GM23248 (cell line): Measurements from ENCODE around the gene KSR2. TPM values are rescaled to one million over a fixed set of nuclear protein-coding genes. Genes with fewer than 3 reads are reported as not detected.

Source experiments
- DNase-seq: peaks from one replicate; pipeline ENCODE4 v3.0.0-alpha.2; 2015
- H2AFZ ChIP-seq: fragments of 200-600 bp; sonication (generic); 2 replicates; pipeline ENCODE4 v1.6.1; 2016; ENCODE audit warnings: antibody characterized with exemption
- H3F3A ChIP-seq: fragments of 200-600 bp; sonication (generic); 2 replicates; pipeline ENCODE4 v1.6.1; 2016; ENCODE audit warnings: mild to moderate bottlenecking, antibody characterized with exemption, mixed run types; ENCODE audit not compliant: insufficient read depth
- H3K27ac ChIP-seq: fragments of 200-600 bp; sonication (generic); 2 replicates; pipeline ENCODE4 v1.5.1; 2016; ENCODE audit warnings: mild to moderate bottlenecking
- H3K27me3 ChIP-seq: fragments of 200-600 bp; sonication (generic); replicated peaks from 2 replicates; pipeline ENCODE4 v1.6.1; 2016; ENCODE audit warnings: mild to moderate bottlenecking; ENCODE audit not compliant: insufficient read depth
- H3K36me3 ChIP-seq: fragments of 200-600 bp; sonication (generic); 2 replicates; pipeline ENCODE4 v1.6.1; 2016; ENCODE audit warnings: low read depth, mild to moderate bottlenecking
- H3K4me1 ChIP-seq: fragments of 200-600 bp; sonication (generic); 2 replicates; pipeline ENCODE4 v1.6.1; 2016; ENCODE audit warnings: mild to moderate bottlenecking; ENCODE audit not compliant: insufficient read depth
- H3K4me2 ChIP-seq: fragments of 200-600 bp; sonication (generic); one replicate; pipeline ENCODE4 v1.6.1; 2016; ENCODE audit warnings: mild to moderate bottlenecking; ENCODE audit not compliant: unreplicated experiment
- H3K4me3 ChIP-seq: fragments of 200-600 bp; sonication (generic); 2 replicates; pipeline ENCODE4 v1.5.1; 2016; ENCODE audit warnings: mild to moderate bottlenecking
- H3K79me2 ChIP-seq: fragments of 200-600 bp; sonication (generic); 2 replicates; pipeline ENCODE4 v1.6.1; 2016; ENCODE audit warnings: mild to moderate bottlenecking; ENCODE audit not compliant: insufficient read depth
- H3K9ac ChIP-seq: fragments of 200-600 bp; sonication (generic); 2 replicates; pipeline ENCODE4 v1.6.1; 2016; ENCODE audit warnings: mild to moderate bottlenecking
- H3K9me2 ChIP-seq: fragments of 200-600 bp; sonication (generic); 2 replicates; pipeline ENCODE4 v1.6.1; 2016; ENCODE audit warnings: mixed run types, mild to moderate bottlenecking, moderate library complexity; ENCODE audit not compliant: insufficient read depth
- H3K9me3 ChIP-seq: fragments of 200-600 bp; sonication (generic); one replicate; pipeline ENCODE4 v1.6.1; 2017; ENCODE audit warnings: low read depth
- H4K20me1 ChIP-seq: fragments of 200-600 bp; sonication (generic); 2 replicates; pipeline ENCODE4 v1.6.0; 2016; ENCODE audit not compliant: insufficient read depth
- EZH2 ChIP-seq: fragments of 200-600 bp; sonication (generic); IDR thresholded peaks from 2 replicates; pipeline ENCODE4 v1.6.1; 2018; ENCODE audit warnings: antibody characterized with exemption, mild to moderate bottlenecking; ENCODE audit not compliant: insufficient read depth, poor library complexity, severe bottlenecking
- EZH2phosphoT487 ChIP-seq: fragments of 200-600 bp; sonication (generic); IDR thresholded peaks from 2 replicates; pipeline ENCODE4 v1.6.1; 2018; ENCODE audit warnings: antibody characterized with exemption, moderate library complexity, mild to moderate bottlenecking, low read depth; ENCODE audit not compliant: insufficient read depth
- WGBS, 2 experiments: methylation state at CpG; one replicate each; pipeline ENCODE4 v1.1.6; 2015 to 2017; ENCODE audit warnings: low lambda C conversion rate in 2 of 2, low coverage in 1 of 2; ENCODE audit errors: missing lambda C conversion rate in 2 of 2; 5-methylcytosine and 5-hydroxymethylcytosine counted together
- in situ Hi-C: fragments of 300-500 bp; cut with MboI; formaldehyde crosslinking; loops from 2 replicates; pipeline ENCODE4 v1.15.0; 2020
- polyA plus RNA-seq: library from polyadenylated mRNA; unstranded; fragments of >200 nt; fragmentation: Nextera tagmentation; extraction: Ambion mirVana; gene quantifications from 2 replicates; pipeline ENCODE4 v1.2.1, GENCODE V29; 2016
- total RNA-seq: library from RNA; depleted of rRNA; stranded (reverse); fragments of >200 nt; shearing (Covaris generic); gene quantifications from 2 replicates; pipeline ENCODE4 v1.2.3, GENCODE V29; 2014

The KSR2 gene
- total and polyA plus RNA-seq, 2 experiments from 2014 or later, result not detected

DNA sequence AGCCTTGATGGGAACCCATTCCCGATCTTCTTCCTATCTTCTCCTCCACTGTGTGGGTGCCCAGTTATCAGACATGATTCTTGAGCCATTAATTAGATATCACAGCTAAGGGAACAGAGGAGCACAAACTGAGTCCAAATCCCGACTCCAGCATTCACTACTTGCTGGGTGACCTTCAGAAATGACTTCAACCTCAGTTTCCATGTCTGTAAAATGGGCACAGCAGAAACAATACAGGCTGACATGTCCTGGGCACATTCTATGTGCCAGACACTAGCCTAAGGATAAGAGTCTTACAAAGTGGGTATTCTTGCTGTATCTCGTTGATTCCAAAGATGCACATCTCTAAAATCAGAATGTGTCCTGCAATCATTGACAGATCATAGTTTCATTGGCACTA lies 478.7 kb downstream of the KSR2 start:
- Histone ChIP-seq H3F3A (0 out of 2 replicates have a peak, but pooled peaks cover 5% of the 10 kb centered on the region), H3K4me2 (no peak overlapping the region), H3K9ac (no peak overlapping the region), H3K4me1 (peaks cover 10% of the 10 kb centered on the region), H3K27me3 (no peaks in the 10 kb centered on the region), H3K4me3 (no peak overlapping the region), H3K79me2 (no peaks in the 10 kb centered on the region), H3K9me3 (no peaks in the 10 kb centered on the region), H3K9me2 (no peaks in the 10 kb centered on the region), H3K36me3 (no peaks in the 10 kb centered on the region), H3K27ac (no peak overlapping the region), H4K20me1 (no peaks in the 10 kb centered on the region), H2AFZ (no peak overlapping the region)
- WGBS, 2 experiments, result 80% methylated on average over 3 of the region's 3 CpGs
- TF ChIP-seq EZH2 (no peak), EZH2phosphoT487 (no peak)
- DNase-seq, result no peak
- in situ Hi-C loops, result no loop called here

DNA sequence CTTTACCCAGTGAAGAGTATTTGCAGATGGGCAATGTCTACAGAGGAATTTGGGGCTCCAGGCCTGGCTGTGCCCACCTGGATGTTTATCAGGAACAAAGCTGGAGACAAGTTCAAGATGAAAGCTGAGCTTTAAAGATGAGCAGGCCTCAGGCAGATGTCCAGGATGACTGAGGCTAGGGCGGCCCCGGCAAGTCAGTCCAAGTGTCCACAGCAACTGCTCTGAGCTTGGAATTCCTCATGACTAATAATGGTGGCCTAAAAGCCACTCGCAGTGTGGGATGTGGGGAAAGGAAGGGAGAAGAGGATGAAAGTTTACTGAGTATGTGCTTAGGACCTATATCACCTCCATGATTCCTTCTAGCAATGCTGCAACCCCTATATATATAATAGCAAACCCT lies 479.1 kb downstream of the KSR2 start:
- TF ChIP-seq EZH2 (no peak), EZH2phosphoT487 (no peak)
- DNase-seq, result peak; percentile 75
- Histone ChIP-seq H3K27ac (no peak overlapping the region), H3K79me2 (no peaks in the 10 kb centered on the region), H3K27me3 (no peaks in the 10 kb centered on the region), H3K4me1 (peaks cover 10% of the 10 kb centered on the region), H3K9ac (no peak overlapping the region), H2AFZ (no peak overlapping the region), H4K20me1 (no peaks in the 10 kb centered on the region), H3F3A (0 out of 2 replicates have a peak, but pooled peaks cover 5% of the 10 kb centered on the region), H3K9me3 (no peaks in the 10 kb centered on the region), H3K4me3 (no peak overlapping the region), H3K9me2 (no peaks in the 10 kb centered on the region), H3K4me2 (no peak overlapping the region), H3K36me3 (no peaks in the 10 kb centered on the region)
- in situ Hi-C loops, result no loop called here
- 9 to 10% methylated on average over 3 of the region's 3 CpGs for WGBS, 2 experiments

DNA sequence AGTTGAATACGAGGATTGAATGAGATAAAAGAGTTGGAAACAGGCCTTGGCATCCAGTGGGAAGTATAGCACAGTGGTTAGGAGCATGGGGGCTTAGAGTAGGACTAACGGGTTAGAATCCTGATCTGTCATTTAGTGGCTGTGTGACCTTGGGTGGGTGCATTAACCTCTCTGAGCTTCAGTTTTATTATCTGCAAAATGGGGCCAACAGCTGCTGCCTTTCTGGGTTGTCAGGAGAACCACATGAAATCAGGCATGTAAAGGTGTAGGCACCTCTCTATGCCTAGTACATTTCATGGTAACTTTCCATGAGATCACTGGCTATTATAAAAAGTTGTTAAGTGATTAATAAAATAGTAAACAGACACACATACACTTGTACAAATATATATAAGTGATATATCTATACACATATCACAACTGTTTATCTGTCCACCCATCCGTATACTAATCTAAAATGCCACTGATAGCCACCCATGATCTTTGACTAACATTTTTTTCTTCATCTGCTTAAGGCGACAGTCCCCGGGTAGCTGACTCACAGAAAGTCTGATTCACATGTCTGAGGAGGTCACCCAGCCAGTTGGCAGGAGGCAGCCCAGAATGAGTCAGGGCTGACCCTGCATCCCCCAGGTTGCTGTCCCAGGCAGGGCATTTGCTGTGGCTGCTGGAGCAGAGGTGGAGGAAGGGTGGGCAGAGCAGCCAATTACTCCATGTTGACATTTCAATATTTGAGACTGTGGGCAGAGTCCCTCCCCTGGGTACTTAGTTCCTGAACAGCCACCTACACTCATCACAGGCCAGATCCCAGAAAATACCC lies 481.7 kb downstream of the KSR2 start:
- Histone ChIP-seq H3K27ac (no peak overlapping the region), H3K9me3 (no peaks in the 10 kb centered on the region), H3K9me2 (no peaks in the 10 kb centered on the region), H3K4me1 (peaks cover 10% of the 10 kb centered on the region), H3K9ac (no peak overlapping the region), H3K27me3 (no peaks in the 10 kb centered on the region), H3K4me2 (no peak overlapping the region), H4K20me1 (no peaks in the 10 kb centered on the region), H3K79me2 (no peaks in the 10 kb centered on the region), H3F3A (0 out of 2 replicates have a peak, but pooled peaks cover 5% of the 10 kb centered on the region), H2AFZ (no peak overlapping the region), H3K4me3 (no peak overlapping the region), H3K36me3 (no peaks in the 10 kb centered on the region)
- peak; percentile 79 for DNase-seq
- in situ Hi-C loops, result no loop called here
- 38 to 39% methylated on average over 5 of the region's 5 CpGs for WGBS, 2 experiments
- TF ChIP-seq EZH2 (no peak), EZH2phosphoT487 (no peak)

DNA sequence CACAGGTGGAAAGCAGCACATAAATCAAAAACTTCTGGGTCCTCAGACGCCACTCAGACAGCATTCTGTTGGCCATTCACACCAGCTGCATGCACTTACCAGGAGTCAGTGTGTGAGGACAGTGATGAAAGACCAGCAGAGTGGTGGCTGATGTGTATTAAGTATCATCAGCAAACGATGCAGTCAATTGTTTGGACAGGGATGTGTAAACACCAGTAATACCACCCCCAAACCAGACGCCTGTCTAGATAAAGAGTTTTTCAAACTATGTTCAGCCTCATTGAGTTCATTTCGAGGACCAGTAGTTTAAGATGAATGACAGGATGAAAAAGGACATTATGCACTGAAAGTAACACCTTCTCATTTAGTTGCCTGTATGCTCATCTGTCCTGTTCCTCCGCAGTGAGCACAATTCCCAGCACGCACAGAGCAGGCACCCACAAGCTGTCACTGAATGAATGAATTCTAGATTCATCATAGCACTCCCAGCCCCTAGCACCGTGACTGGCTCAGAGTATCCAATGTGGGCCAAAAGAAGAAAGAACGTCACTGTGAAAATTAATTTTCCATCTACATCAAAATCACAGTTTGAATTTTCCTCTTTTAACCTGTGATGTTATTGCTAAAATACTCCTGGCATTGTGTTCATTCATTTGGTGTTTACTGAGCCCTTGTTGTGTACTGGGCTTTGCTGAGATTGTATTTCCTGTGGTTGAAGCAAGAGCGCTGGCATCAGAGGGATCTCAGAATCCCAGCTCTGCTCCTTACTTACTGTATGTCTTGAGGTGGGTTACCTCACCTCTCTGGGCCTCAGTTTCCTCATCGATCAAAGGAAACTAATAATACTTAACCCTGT lies 482.6 kb downstream of the KSR2 start:
- Histone ChIP-seq H3K9ac (no peak overlapping the region), H2AFZ (no peak overlapping the region), H3K9me3 (no peaks in the 10 kb centered on the region), H4K20me1 (no peaks in the 10 kb centered on the region), H3F3A (0 out of 2 replicates have a peak, but pooled peaks cover 5% of the 10 kb centered on the region), H3K4me3 (no peak overlapping the region), H3K4me2 (no peak overlapping the region), H3K27me3 (no peaks in the 10 kb centered on the region), H3K79me2 (no peaks in the 10 kb centered on the region), H3K36me3 (no peaks in the 10 kb centered on the region), H3K4me1 (peaks cover 10% of the 10 kb centered on the region), H3K9me2 (no peaks in the 10 kb centered on the region), H3K27ac (no peak overlapping the region)
- in situ Hi-C loops, result no loop called here
- TF ChIP-seq EZH2 (no peak), EZH2phosphoT487 (no peak)
- peak; percentile 19 for DNase-seq
- 41 to 49% methylated on average over 10 of the region's 10 CpGs for WGBS, 2 experiments
